Measurements from ENCODE around the gene TMEM213. TPM values are rescaled to one million over a fixed set of nuclear protein-coding genes. Genes with fewer than 3 reads are reported as not detected.

Gene TMEM213
- total RNA-seq, 8 experiments from 2014 or later: 0.09 to 0.71 (median 0.20) TPM; not detected in 2

DNA sequence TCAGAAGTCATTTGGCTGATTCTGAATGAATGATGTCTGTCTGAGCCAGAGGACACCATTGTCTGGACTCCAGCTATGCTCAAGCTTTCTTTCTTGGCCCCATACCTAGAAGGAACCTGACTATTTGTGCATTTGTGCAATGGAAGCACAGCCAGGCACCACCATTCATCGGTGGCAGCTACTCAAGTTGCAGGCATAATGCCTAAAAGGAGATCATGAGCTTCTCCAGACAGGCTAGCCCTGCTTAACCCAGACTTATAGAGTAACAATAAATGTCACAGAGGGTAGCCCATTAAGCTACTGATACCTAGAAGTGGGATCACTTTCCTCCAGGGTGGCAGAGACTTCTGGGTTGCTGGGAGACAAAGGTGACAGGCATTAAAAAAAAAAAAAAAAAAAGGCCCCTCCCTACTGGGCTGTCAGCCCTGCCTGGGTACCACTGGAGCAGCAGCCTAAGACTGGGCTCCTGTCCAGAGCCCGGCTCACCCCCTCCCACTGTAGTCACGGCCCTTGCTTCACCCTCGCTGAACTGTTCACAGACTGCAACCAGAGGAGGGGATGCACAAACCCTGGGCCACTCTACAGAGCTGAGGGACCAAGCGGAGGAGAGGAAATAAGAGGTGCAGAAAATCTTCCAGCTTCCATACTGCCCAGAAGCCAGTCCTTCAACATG is 75.6 kb downstream of the TMEM213 start:
- peak in 5 of 8 experiments; percentile 22 to 72 (median 36) for ATAC-seq (replicated peaks in 6 of 8)

DNA sequence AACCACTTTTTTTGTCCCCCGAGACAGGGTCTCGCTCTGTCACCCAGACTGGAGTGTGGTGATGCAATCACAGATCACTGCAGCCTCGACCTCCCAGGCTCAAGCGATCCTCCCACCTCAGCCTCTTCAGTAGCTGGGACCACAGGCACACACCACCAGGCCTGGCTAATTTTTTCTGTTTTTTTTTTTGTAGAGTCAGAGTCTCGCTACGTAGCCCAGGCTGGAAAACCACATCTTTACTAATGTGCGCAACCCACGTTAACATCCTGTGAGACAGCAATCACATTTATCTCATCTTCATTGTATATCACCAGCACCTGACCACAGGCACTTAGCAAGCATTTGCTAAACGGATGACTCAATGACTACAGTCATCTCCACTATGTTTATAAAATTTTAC is 78.0 kb downstream of the TMEM213 start:
- Histone ChIP-seq H3K4me1 (replicated peaks in 1 of 2) (no peaks in the 10 kb centered on the region), H3K4me3 (no peak overlapping the region), H3K27ac (no peak overlapping the region)
- ATAC-seq (replicated peaks in 6 of 8): peak in 2 of 8 experiments; percentile 33 to 36
- WGBS, 10 experiments: 10 to 100% (median 92%) methylated on average over 2 to 9 of the region's 9 CpGs
- in situ Hi-C loops (cut with MboI; ENCODE audit: low pct_unique_long_range_greater_than_20kb in 2 of 9, low sequenced_read_pairs in 9 of 9, unreplicated experiment in 9 of 9): no loop called here

More for the DNA sequence above, 75.6 kb downstream of the TMEM213 start:
- Histone ChIP-seq H3K27ac (no peak overlapping the region), H3K4me1 (replicated peaks in 1 of 2) (no peaks in the 10 kb centered on the region), H3K4me3 (no peak overlapping the region)
- WGBS, 10 experiments: 67 to 100% (median 82%) methylated on average over 1 to 4 of the region's 5 CpGs; no CpG with 5 or more reads in 4 of the 10 experiments
- in situ Hi-C loops (cut with MboI; ENCODE audit: low pct_unique_long_range_greater_than_20kb in 2 of 9, low sequenced_read_pairs in 9 of 9, unreplicated experiment in 9 of 9): no loop called here

DNA sequence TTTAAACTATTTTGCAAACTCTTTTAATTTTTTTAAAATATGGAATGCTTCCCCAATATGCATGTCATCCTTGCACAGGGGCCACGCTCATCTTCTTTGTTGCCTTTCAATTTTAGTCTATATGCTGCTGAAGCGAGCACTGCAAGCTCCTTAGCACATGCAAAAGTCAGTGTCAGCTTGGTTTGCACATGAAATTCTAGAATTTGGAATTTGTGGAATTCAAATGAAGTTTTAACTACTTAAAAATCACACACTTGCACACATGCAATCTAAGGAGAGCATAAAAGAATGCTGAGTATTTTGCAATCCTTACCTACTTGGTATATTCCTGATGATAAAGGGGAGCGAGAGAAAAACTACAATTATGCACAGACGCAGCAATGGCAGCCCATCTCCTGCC is 78.5 kb downstream of the TMEM213 start:
- 21 to 98% (median 78%) methylated on average over 2 to 4 of the region's 4 CpGs for WGBS, 10 experiments
- no peak overlapping the region for H3K27ac ChIP-seq
- no peak overlapping the region for H3K4me3 ChIP-seq
- in situ Hi-C loops (cut with MboI; ENCODE audit: low pct_unique_long_range_greater_than_20kb in 2 of 9, low sequenced_read_pairs in 9 of 9, unreplicated experiment in 9 of 9): no loop called here
- no peaks in the 10 kb centered on the region for H3K4me1 ChIP-seq (replicated peaks in 1 of 2)
- ATAC-seq (replicated peaks in 6 of 8): peak in 1 of 8 experiments; percentile 7

DNA sequence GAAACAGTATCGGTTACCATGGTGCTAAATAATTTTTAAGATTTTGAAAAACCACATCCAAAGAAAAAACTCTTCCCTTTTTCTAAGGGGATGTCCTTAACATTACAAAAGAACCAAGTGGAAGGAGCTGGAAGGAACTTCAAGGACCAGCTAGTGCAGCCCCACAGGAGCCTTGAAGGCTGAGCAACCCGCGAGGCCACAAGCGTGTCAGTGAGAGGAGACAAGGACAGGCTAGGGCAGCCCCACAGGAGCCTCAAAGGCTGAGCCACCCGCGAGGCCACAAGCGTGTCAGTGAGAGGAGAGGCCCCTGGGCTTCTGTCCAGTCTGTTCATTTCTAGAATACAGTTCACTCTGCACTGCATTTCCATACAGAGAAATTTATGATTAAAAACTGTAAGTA is 80.3 kb downstream of the TMEM213 start:
- 81 to 100% (median 92%) methylated on average over 1 to 7 of the region's 7 CpGs; no CpG with 5 or more reads in 3 of the 10 experiments for WGBS, 10 experiments
- Histone ChIP-seq H3K4me1 (replicated peaks in 1 of 2) (no peaks in the 10 kb centered on the region), H3K4me3 (no peak overlapping the region), H3K27ac (no peak overlapping the region)
- in situ Hi-C loops (cut with MboI; ENCODE audit: low pct_unique_long_range_greater_than_20kb in 2 of 9, low sequenced_read_pairs in 9 of 9, unreplicated experiment in 9 of 9): no loop called here
- no peak for ATAC-seq (replicated peaks in 6 of 8)

DNA sequence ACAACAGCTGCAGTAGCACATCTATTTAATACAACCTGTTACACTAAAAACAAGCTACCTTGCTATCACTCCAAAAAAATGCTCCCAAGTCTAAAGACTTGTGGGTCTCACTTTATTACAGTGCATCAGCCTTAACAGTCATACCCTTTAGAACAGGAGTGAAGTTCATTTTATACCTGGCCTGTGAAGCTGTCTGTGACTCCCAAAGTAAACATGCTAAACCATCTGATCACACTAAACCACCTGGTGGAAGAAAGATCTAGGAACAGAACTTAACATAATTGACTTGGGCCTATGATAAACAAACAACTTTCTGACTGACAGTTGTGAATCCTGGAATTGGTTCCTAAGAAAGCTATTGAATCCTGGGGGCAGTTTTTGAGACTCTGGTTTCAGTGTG is 81.1 kb downstream of the TMEM213 start:
- H3K27ac ChIP-seq: no peak overlapping the region
- in situ Hi-C loops (cut with MboI; ENCODE audit: low pct_unique_long_range_greater_than_20kb in 2 of 9, low sequenced_read_pairs in 9 of 9, unreplicated experiment in 9 of 9): no loop called here
- no peak overlapping the region for H3K4me3 ChIP-seq
- H3K4me1 ChIP-seq (replicated peaks in 1 of 2): no peaks in the 10 kb centered on the region
- ATAC-seq (replicated peaks in 6 of 8): no peak

DNA sequence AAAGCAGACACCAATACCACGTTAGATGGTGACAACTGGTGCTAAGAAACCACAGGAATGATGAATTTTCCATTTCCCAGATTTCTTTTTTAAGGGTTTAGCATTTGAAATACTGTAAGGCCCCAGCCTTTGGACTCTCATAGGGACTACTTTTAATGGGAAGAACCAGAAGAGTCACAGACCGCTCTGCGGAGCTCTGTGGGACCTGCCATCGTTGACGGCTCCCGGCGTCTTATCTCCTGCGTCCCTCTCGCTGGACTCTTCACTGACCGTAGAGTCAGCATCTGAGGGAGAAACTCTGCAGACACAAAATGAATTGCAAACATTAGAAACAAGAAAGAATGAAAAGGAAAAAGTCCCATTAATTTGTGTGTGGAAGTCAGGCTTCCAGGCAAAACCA is 81.6 kb downstream of the TMEM213 start:
- in situ Hi-C loops (cut with MboI; ENCODE audit: low pct_unique_long_range_greater_than_20kb in 2 of 9, low sequenced_read_pairs in 9 of 9, unreplicated experiment in 9 of 9): no loop called here
- no peak for ATAC-seq (replicated peaks in 6 of 8)
- Histone ChIP-seq H3K4me1 (replicated peaks in 1 of 2) (no peaks in the 10 kb centered on the region), H3K27ac (no peak overlapping the region), H3K4me3 (no peak overlapping the region)
- WGBS, 10 experiments: 90 to 100% (median 99%) methylated on average over 1 to 10 of the region's 10 CpGs

DNA sequence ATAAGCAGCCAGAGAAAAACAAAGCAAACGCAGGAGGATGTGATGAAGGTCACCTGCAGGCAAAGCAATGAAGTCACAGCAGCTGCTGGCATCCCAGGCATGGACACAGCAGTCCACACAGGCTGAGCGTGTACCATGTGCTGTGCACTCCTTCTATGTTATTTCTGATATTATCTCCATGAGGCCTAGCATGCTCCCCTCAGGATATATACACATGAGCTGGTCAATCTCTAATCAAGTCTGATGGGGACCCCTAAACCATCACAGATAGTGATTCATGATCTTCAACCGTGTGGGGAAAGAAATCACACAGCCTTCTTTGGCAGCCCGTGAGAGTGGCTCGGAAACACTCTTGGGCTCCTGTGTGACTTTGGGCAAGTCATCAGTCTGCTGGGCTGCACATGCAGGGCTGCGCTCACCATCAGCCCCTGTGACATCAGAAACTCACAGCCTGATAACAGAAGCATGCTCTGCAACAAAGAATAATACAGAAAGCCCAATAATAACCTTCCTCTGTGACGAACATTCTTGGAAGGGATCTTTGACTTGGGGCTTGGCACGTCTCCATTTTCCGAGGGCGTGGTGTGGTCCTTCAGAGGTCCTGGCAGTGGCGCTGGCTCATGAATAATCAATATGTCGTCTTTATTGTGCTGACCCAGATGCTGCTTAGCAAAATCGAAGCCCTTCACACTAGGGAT is 83.2 kb downstream of the TMEM213 start:
- whole genome bisulfite sequencing, 10 experiments: 0 to 100% (median 88%) methylated on average over 1 to 9 of the region's 13 CpGs; no CpG with 5 or more reads in 2 of the 10 experiments
- H3K27ac ChIP-seq: no peak overlapping the region
- H3K4me1 ChIP-seq (replicated peaks in 1 of 2): no peaks in the 10 kb centered on the region
- in situ Hi-C loops (cut with MboI; ENCODE audit: low pct_unique_long_range_greater_than_20kb in 2 of 9, low sequenced_read_pairs in 9 of 9, unreplicated experiment in 9 of 9): no loop called here
- H3K4me3 ChIP-seq: no peak overlapping the region
- ATAC-seq (replicated peaks in 6 of 8): peak in 3 of 8 experiments; percentile 76 to 89 (median 84)

DNA sequence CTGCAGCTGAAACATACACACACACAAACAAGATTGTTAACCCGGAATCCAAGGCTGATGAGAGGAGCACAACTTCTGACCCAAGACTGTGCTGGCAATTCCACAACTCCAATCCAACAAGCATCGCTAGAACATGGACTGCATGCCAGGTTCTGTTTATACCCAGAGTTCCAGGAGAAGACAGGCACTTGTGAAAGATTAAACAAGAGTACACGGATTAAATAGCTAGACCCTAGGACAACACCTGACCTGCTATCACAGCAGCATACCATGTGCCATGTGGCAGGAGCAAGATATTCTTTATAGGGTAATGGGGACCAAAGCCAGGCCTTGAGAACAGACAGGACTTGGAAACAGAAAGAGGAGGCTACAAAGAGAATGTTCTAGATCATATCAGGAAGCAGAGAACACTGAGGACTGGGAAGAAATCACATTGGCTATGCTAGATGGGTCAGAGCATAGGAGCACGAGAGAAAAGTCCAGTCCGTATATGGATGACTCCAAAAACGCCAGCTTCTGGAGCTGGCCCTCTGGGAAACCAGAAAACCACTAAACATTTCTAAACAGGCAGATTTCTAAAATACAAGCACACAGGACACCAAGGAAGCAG is 83.9 kb downstream of the TMEM213 start:
- WGBS, 10 experiments: 0 to 96% (median 73%) methylated on average over 1 to 6 of the region's 6 CpGs; no CpG with 5 or more reads in 1 of the 10 experiments

DNA sequence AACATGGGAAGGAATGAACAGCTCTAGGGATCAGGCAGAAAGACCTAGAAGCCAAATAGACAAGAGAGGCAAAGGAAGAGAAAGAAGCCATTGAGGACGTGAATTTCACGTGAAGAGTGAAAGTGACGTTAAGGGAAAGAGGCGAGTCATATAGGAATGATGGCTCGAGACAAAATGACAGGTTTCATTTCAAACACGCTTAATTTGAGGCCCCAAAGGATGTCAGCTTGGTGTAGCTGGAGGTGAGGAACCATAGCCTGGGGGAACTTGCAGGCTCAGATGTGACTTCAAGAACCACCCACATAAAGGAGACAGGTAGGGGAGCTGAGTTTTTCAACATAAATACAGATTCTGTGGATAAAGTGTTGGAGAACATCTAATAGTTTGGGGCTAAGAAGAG is 84.5 kb downstream of the TMEM213 start:
- 80 to 100% (median 92%) methylated on average over 1 to 6 of the region's 6 CpGs; no CpG with 5 or more reads in 1 of the 10 experiments for whole genome bisulfite sequencing, 10 experiments
- H3K4me1 ChIP-seq (replicated peaks in 1 of 2): peaks cover 0 to under 1% of the 10 kb centered on the region in 2 donors
- H3K4me3 ChIP-seq: no peak overlapping the region
- in situ Hi-C loops (cut with MboI; ENCODE audit: low pct_unique_long_range_greater_than_20kb in 2 of 9, low sequenced_read_pairs in 9 of 9, unreplicated experiment in 9 of 9): no loop called here
- ATAC-seq (replicated peaks in 6 of 8): no peak
- H3K27ac ChIP-seq: no peak overlapping the region

More for the DNA sequence above, 83.9 kb downstream of the TMEM213 start:
- Histone ChIP-seq H3K4me3 (no peak overlapping the region), H3K27ac (no peak overlapping the region), H3K4me1 (replicated peaks in 1 of 2) (no peaks in the 10 kb centered on the region)
- in situ Hi-C loops (cut with MboI; ENCODE audit: low pct_unique_long_range_greater_than_20kb in 2 of 9, low sequenced_read_pairs in 9 of 9, unreplicated experiment in 9 of 9): no loop called here
- peak in 1 of 8 experiments; percentile 16 for ATAC-seq (replicated peaks in 6 of 8)

DNA sequence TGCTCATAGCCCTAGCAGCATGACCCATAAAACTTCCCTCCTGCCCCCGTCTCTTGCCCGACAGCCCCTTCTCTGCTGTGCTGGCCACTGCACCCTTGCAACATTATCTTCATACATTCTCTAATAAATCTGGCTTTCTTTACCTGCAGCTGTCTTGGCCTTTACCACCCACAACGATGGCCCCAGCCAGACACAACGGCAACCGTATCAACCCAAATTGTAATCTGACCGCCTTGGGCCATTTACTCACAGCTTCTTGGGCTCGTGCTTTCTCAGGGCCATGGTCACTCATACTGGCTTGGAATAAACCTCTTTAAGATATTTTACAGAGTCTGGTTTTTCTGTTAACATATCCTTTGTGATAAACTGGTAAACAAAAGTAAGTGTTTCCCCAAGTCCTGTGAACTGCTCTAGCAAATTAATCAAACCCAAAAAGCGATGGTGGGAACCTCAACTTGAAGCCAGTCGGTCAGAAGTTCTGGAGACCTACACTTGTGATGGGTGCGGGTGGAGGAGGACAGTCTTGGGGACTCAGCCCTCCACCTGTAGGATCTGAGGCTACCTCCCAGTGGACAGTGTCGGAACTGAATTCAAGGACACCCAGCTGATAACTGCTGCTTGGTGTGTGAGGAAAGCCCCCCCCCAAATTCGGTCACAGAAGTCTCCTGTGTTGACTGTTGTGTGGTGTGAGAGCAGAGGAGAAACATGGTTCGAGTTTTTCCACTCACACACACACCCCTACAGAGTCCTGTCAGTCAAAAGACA is 87.8 kb downstream of the TMEM213 start:
- in situ Hi-C loops (cut with MboI; ENCODE audit: low pct_unique_long_range_greater_than_20kb in 2 of 9, low sequenced_read_pairs in 9 of 9, unreplicated experiment in 9 of 9): no loop called here
- no peak overlapping the region for H3K27ac ChIP-seq
- WGBS, 10 experiments: 60 to 100% (median 90%) methylated on average over 2 to 10 of the region's 13 CpGs
- no peak for ATAC-seq (replicated peaks in 6 of 8)
- no peak overlapping the region for H3K4me3 ChIP-seq
- peaks cover 0 to 24% of the 10 kb centered on the region in 2 donors for H3K4me1 ChIP-seq (replicated peaks in 1 of 2)

DNA sequence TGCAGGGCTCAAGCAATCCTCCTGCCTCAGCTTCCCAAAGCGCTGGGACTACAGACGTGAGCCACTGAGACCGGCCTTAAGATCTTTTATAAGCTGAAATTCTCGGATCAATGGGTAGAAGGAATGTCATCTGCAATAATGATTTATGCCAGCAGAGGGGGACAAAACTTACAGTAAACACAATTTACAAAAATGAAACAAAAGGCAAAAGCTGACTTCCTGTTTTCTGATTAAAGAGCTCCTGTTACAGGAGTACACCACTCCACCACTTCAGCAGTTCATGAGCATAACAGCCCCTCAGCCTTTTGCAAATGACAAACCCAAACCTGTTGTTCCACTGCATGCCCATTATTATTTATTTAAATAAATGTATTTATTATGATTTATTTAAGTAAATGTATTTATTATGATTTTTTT is 88.7 kb downstream of the TMEM213 start:
- in situ Hi-C loops (cut with MboI; ENCODE audit: low pct_unique_long_range_greater_than_20kb in 2 of 9, low sequenced_read_pairs in 9 of 9, unreplicated experiment in 9 of 9): no loop called here
- no peak for ATAC-seq (replicated peaks in 6 of 8)
- Histone ChIP-seq H3K4me3 (no peak overlapping the region), H3K4me1 (replicated peaks in 1 of 2) (peaks cover 0 to 33% of the 10 kb centered on the region in 2 donors), H3K27ac (no peak overlapping the region)
- WGBS, 10 experiments: 0 to 100% (median 93%) methylated on average over 1 to 4 of the region's 4 CpGs; no CpG with 5 or more reads in 3 of the 10 experiments

DNA sequence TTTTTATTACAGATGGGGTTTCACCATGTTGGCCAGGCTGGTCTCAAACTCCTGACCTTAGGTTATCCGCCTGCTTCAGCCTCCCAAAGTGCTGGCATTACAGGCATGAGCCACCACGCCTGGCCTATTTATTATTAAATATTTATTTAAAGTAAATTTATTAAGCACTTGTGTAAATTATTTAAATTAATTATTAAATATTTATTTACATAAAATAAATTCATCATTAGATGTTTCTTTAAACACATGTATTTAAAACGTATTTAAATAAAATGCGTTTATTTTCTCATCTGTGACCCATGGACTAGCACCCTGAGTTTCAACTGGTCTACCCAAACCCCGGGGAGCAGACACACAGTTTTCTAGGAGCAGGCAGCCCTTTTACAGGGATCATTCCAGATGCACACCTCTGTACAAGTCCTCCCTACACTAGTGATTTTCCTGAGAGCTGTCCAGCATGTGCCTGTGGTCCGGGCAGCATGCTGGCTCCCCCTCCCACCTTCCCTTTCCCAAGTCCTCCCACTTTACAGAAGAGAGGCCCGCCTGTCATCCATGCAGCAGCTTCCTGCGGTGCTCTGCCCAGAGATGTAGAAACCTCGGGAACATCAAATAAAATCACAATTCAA is 89.4 kb downstream of the TMEM213 start:
- in situ Hi-C loops (cut with MboI; ENCODE audit: low pct_unique_long_range_greater_than_20kb in 2 of 9, low sequenced_read_pairs in 9 of 9, unreplicated experiment in 9 of 9): no loop called here
- Histone ChIP-seq H3K4me1 (replicated peaks in 1 of 2) (peaks cover 0 to 35% of the 10 kb centered on the region in 2 donors), H3K4me3 (no peak overlapping the region), H3K27ac (no peak overlapping the region)
- no peak for ATAC-seq (replicated peaks in 6 of 8)
- 40 to 98% (median 80%) methylated on average over 1 to 5 of the region's 9 CpGs for WGBS, 10 experiments

Data from motor neuron (in vitro differentiated cells).